ENCODE results near the gene LIX1L. TPM values are rescaled to one million over a fixed set of nuclear protein-coding genes. Genes with fewer than 3 reads are reported as not detected.
"Not testable (repeated sequence)": the region's sequence is repeated elsewhere in the genome, so short reads cannot be mapped to it uniquely, and the experiment has no call there.

The LIX1L gene
- polyA plus RNA-seq, 12 donors = 26.5 to 33.7 (median 30.6) TPM; not detected in 1

- no peak for DNase-seq
Measured at GRCh38 chr1:145942405-145942804, 15.4 kb downstream of the LIX1L start.

- no peak for DNase-seq
Measured at GRCh38 chr1:145937436-145937835, 20.4 kb downstream of the LIX1L start.

DNA sequence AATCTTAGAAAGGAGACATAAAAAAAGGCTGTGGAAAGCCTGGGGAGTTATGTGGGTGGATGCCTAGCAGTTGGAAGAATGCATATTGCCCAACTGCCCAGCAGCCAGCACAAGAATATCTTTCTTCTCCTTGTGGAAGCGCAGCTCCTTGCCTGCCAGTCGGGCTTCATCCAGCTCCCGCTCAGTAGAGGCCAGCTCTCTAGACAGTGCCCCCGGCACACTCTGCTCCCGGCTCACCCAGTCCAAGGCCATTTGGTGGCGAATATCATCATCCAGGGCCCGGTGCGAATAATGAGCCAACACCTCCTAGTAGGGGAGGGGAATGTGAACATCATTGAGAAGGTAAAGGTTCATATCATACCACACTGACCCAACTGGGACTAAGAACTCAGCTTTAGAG, 21.6 kb downstream of the LIX1L start:
- no peak for DNase-seq

DNA sequence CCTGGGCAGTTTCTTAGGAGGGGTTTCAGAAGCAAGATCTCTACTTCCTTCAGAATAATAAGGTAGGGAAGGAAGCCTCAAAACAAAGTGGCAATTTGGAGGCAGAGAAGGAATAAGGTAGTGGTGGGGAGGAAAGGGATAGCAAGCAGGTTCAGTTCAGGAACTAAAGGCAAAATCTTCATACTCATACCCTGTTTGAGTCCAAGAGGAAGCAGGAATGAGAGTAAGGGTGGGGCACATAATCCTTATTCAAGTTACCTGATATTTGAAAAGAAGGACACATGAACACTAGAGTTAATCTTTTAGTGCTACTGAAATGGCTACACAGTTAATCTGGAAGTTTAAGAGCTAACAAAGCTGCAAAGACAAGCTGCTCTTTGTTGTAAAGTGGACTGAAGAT, 22.1 kb downstream of the LIX1L start:
- no peak for DNase-seq

DNA sequence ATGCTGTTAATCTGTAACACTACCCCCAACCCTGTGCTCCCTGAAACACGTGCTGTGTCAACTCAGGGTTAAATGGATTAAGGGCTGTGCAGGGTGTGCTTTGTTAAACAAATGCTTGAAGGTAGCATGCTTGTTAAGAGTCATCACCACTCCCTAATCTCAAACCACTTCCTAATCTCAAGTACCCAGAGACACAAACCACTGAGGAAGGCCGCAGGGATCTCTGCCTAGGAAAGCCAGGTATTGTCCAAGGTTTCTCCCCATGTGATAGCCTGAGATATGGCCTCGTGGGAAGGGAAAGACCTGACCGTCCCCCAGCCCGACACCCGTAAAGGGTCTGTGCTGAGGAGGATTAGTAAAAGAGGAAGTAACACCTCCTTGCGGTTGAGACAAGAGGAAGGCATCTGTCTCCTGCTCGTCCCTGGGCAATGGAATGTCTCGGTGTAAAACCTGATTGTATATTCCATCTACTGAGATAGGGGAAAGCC, 25.3 kb downstream of the LIX1L start:
- not testable (repeated sequence) for DNase-seq

- no peak for DNase-seq
Measured at GRCh38 chr1:145927916-145928643, 29.7 kb downstream of the LIX1L start.

DNA sequence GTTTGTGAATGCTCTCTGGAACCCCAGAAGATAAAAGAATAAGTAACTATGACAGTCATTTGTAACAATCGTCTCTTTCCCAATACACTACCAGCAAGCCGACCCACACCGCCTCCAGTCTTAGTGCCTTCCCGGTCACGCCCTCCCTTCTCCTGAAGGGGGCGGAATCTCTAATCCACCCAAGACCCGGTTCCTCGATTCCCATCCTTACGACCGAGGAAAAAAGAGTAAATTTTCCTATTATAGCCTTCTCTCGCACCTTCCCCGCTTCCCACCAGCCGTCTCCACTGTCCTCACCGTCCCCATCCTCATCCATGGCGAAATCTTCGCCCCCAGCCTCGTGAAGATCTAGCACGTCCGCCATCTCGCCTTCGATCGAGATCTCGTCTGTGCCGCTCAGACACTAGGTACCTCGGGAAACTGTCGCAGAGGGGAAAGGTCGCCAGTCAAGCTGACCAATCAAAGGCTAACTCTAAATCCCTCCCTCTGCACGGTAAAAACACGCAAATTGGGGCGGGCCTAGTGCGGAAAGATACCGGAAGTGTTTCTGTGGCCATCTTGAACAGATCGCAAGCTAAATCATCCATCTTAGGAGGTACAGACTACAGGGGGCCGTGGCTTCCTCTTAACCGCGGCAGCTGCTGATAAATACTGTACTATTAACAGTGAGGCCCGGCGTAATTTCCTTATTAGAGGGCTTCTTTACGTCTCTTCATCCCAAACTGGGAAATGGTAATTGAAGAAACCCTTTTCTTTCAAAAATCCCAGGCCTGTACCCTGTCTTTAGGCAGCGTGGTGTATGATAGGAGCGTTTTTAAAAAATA, 30.5 kb downstream of the LIX1L start, which contains the start of gene RBM8A:
Gene RBM8A (minus strand): TSS at position 422 of the 824 bp plus-strand sequence. CDS start 58 bp downstream, at position 364.
- peak; percentile 98 for DNase-seq

DNA sequence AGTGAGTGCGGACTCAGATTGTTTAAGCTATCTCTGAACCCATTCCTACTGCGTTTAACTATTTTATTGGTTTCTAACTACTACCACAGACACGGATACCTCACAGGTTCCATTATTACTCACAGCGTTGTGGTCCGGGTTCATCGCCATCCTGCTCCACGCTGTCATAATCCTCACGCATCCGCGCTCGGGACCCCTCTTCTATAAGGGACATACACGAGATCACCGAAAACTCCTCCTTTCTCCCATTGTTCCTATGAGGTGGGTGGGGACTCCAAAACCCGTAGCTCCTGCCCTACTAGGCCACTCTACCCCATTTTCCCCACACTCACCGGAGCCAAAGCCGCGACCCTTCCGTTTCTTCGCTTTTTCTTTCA, 31.1 kb downstream of the LIX1L start:
- no peak for DNase-seq

- no peak for DNase-seq
Measured at GRCh38 chr1:145922266-145922665, 35.6 kb downstream of the LIX1L start.

DNA sequence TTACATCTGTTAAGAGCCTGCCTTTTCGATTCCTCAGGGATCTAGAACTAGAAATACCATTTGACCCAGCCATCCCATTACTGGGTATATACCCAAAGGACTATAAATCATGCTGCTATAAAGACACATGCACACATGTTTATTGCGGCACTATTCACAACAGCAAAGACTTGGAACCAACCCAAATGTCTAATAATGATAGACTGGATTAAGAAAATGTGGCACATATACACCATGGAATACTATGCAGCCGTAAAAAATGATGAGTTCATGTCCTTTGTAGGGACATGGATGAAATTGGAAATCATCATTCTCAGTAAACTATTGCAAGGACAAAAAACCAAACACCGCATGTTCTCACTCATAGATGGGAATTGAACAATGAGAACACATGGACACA, 37.5 kb downstream of the LIX1L start:
- not testable (repeated sequence) for DNase-seq

- DNase-seq = peak; percentile 44
Measured at GRCh38 chr1:145918992-145919939, 38.6 kb downstream of the LIX1L start.

- peak; percentile 91 for DNase-seq
Measured at GRCh38 chr1:145918144-145918991, 39.4 kb downstream of the LIX1L start, which contains the start of gene PEX11B. PEX11B (minus strand) TSS chr1:145918717; CDS start chr1:145918688, 29 bp downstream.

DNA sequence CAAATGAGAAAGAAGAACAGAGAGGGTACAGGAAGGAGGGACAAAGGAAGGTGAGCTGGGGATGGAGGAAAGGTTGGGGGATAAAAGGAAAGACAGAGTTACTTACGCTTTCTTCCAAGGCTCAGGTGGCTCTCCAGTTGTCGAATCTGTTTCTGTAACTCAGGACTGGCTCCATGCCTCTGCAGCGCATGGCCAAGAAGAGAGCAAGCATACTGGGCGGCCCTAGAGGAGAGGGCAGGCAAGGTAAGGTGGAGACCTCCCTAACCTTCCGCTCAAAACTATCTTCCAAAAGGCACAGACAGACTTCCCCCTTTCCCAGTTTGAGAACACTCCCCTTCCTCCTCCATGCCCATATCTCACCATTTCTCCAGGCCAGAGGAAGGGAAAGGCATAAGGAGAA, 40.2 kb downstream of the LIX1L start:
- no peak for DNase-seq

DNA sequence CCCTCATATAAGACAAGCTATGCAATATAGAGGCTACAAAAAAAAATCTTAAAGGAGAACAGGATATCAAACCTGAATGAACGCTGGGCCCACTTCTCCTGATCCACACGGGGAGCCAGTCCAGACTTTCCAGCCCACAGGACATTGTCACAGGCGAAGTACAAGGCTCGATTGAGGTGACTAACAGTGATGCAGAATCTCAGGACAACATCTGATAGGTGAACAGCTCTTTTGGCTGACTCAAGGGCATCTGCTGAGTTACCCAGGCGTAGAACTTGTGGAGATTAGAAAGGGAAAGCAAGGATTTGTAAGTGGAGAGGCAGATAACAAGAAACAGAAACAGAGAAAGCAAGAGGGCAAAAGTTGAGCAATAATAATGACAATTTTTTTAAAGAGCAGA, 41.1 kb downstream of the LIX1L start:
- no peak for DNase-seq

- DNase-seq = no peak
Measured at GRCh38 chr1:145912128-145912641, 45.6 kb downstream of the LIX1L start.

- no peak for DNase-seq
Measured at GRCh38 chr1:145908653-145909052, 49.2 kb downstream of the LIX1L start.

- DNase-seq = peak; percentile 70
Measured at GRCh38 chr1:145906954-145907753, 50.7 kb downstream of the LIX1L start.

GRCh38 chr1:145901312-145902021, 56.4 kb downstream of the LIX1L start:
- no peak for DNase-seq

DNA sequence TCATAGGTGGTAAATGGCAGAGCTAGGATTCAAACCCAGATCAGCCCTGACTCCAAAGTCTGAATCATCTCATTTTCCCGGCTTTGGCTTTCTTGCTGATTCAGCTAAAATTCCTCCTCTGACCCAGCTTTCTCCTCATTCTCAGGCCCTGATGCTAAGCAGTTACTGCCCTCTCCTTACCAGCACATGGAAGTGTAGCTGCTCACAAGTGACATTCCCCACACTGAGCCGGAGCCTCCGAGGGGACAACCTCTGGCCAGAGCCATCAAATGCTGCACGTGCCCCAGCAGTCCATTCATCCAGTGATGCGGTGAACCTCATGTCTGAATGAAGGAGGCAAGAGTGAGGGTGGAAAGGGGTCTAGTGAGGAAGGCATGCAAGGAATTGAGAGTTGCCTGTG, 59.1 kb downstream of the LIX1L start:
- no peak for DNase-seq
